ENCODE measurements around the gene BEAN1. TPM values are rescaled to one million over a fixed set of nuclear protein-coding genes. Genes with fewer than 3 reads are reported as not detected.
A peak's percentile ranks its signal among the peaks of the same experiment; 100 is the strongest.

The BEAN1 gene, protein sequence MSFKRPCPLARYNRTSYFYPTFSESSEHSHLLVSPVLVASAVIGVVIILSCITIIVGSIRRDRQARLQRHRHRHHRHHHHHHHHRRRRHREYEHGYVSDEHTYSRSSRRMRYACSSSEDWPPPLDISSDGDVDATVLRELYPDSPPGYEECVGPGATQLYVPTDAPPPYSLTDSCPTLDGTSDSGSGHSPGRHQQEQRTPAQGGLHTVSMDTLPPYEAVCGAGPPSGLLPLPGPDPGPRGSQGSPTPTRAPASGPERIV
- total RNA-seq (2013), result not detected
- polyA plus RNA-seq, result under 1 TPM in 2 of 3 donors, not detected in 1; 0.12 to 0.81 TPM
- polyA minus RNA-seq, result 0.14 TPM in 1 of 2 replicates, not detected in the other
- total RNA-seq, result 0 to 0.45 (median 0.07) reads per million in 11 experiments

DNA sequence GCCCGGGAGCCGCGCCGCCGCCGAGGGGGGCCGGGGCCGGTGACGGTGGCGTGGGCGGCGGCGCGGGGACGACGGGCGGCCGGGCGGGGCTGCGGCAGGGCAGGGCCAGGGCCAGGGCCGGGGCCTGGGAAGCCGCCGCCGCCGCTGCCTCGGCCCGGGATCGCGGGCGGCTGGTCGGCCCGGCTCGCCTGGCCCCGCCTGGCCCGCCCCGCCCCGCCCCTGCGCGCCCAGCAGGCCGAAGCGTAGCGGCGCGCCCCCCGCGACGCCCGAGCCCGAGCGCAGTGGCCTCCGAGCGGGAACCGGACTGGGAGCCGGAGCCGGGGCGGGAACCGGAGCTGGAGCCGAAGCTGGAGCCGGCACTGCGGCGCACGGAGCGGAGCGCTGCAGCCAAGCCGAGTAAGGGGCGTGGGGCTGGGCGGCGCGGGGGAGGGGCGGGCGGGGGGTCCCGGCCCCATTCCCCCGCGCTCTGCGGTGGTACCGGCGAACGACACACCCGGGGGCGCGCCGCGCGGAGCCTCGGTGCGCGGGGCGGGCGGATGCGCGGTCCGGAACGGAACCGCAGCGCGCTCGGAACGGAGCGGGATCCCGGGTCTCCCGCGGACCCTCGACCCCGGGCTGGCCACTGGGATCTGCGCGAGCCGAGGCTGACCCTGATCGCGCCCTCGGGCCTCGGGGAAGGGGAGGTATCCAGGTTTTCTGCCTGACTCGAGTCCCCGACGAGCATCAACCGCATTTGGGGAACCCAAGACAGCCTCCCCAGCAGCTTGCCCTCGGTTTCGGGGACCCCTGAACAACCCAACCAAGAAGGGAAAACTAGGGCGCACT is at the start of gene BEAN1:
Gene BEAN1, plus strand, starts transcription at position 260 of the 825 bp plus-strand sequence. CDS start 10,382 bp downstream, outside the sequence.
- H3K36me3 Mint-ChIP-seq, result peaks cover 3% of the 10 kb centered on the region in 2 donors
- H3K27me3 Mint-ChIP-seq (ENCODE audit: low read depth in 3 of 3), result peaks cover 80 to 89% (median 87%) of the 10 kb centered on the region in 3 donors
- Histone ChIP-seq H3K9me3 (replicated peaks in 1 of 2; ENCODE audit: control insufficient read depth in 1 of 2, insufficient read depth in 1 of 2, low read length in 2 of 2) (peaks cover 0 to 28% of the 10 kb centered on the region in 2 donors), H3K27ac (ENCODE audit: low read depth in 1 of 2, low read length in 2 of 2) (no peak within 1 kb of the TSS), H3K79me2 (ENCODE audit: insufficient read depth, low read length) (no peaks in the 10 kb centered on the region), H3K27me3 (ENCODE audit: control insufficient read depth in 2 of 2, insufficient read depth in 2 of 2, low read length in 2 of 2) (peaks cover 64 to 91% of the 10 kb centered on the region in 2 donors), H3K36me3 (replicated peaks in 1 of 2; ENCODE audit: control insufficient read depth in 1 of 2, insufficient read depth in 2 of 2, low read length in 2 of 2) (no peaks in the 10 kb centered on the region), H3K4me2 (replicated peaks; ENCODE audit: extremely low read depth, low read length, poor library complexity, severe bottlenecking) (peak within 1 kb of the TSS; percentile 62), H4K20me1 (ENCODE audit: insufficient read depth, low read length) (no peaks in the 10 kb centered on the region), H3K4me1 (ENCODE audit: control insufficient read depth in 1 of 2, insufficient read depth in 2 of 2, low read length in 2 of 2) (peaks cover 10 to 11% of the 10 kb centered on the region in 2 donors), H2AFZ (ENCODE audit: insufficient read depth, low read depth, low read length, poor library complexity, severe bottlenecking) (no peak within 1 kb of the TSS), H3K9ac (ENCODE audit: insufficient read depth, low read length, poor library complexity, severe bottlenecking) (no peak within 1 kb of the TSS), H3K4me3 (replicated peaks in 1 of 3; ENCODE audit: low read depth in 2 of 3, low read length in 3 of 3) (peak within 1 kb of the TSS in 1 of 3 experiments; percentile 42)
- DNase-seq, result no peak
- peaks cover 0 to 20% (median 12%) of the 10 kb centered on the region in 7 donors for H3K9me3 Mint-ChIP-seq
- WGBS (ENCODE audit: insufficient coverage), result under 1% methylated on average over 105 of the region's 118 CpGs
- peaks cover 12% of the 10 kb centered on the region for H3K4me1 Mint-ChIP-seq
- peak within 1 kb of the TSS; percentile 57 to 90 for H3K4me3 Mint-ChIP-seq
- TF ChIP-seq CTCF (IDR thresholded peaks at IDR 0.05), result no peak
- H3K27ac Mint-ChIP-seq, result no peak within 1 kb of the TSS
- intact Hi-C loops (cut with micrococcal nuclease), result no loop called here

GRCh38 chr16:66377324-66377723 is 49.8 kb upstream of the BEAN1 start:
- H3K9me3 ChIP-seq (replicated peaks in 1 of 2; ENCODE audit: control insufficient read depth in 1 of 2, insufficient read depth in 1 of 2, low read length in 2 of 2), result no peaks in the 10 kb centered on the region
- no peaks in the 10 kb centered on the region for H3K27me3 ChIP-seq (ENCODE audit: control insufficient read depth in 2 of 2, insufficient read depth in 2 of 2, low read length in 2 of 2)
- Mint-ChIP-seq H3K27me3 (ENCODE audit: low read depth in 3 of 3) (peaks cover 0 to 1% (median 0%) of the 10 kb centered on the region in 3 donors), H3K9me3 (peaks cover 0 to 6% (median 1%) of the 10 kb centered on the region in 7 donors), H3K36me3 (no peaks in the 10 kb centered on the region), H3K4me1 (peaks cover 21% of the 10 kb centered on the region), H3K27ac (peak overlapping the region in 5 of 7 donors; percentile 62 to 90 (median 89)), H3K4me3 (no peak overlapping the region)
- intact Hi-C loops (cut with micrococcal nuclease), result no loop called here
- peak overlapping the region; percentile 42 to 49 for H3K27ac ChIP-seq (ENCODE audit: low read depth in 1 of 2, low read length in 2 of 2)
- H3K36me3 ChIP-seq (replicated peaks in 1 of 2; ENCODE audit: control insufficient read depth in 1 of 2, insufficient read depth in 2 of 2, low read length in 2 of 2), result no peaks in the 10 kb centered on the region
- no peak for TF ChIP-seq CTCF (IDR thresholded peaks at IDR 0.05)
- H3K4me3 ChIP-seq (replicated peaks in 1 of 3; ENCODE audit: low read depth in 2 of 3, low read length in 3 of 3), result no peak overlapping the region
- peak overlapping the region; percentile 22 for H2AFZ ChIP-seq (ENCODE audit: insufficient read depth, low read depth, low read length, poor library complexity, severe bottlenecking)
- no peak for DNase-seq
- H3K4me1 ChIP-seq (ENCODE audit: control insufficient read depth in 1 of 2, insufficient read depth in 2 of 2, low read length in 2 of 2), result peaks cover 13 to 16% of the 10 kb centered on the region in 2 donors
- no peak overlapping the region for H3K9ac ChIP-seq (ENCODE audit: insufficient read depth, low read length, poor library complexity, severe bottlenecking)
- no peak overlapping the region for H3K4me2 ChIP-seq (replicated peaks; ENCODE audit: extremely low read depth, low read length, poor library complexity, severe bottlenecking)
- no peaks in the 10 kb centered on the region for H4K20me1 ChIP-seq (ENCODE audit: insufficient read depth, low read length)
- 73% methylated on average over 3 of the region's 3 CpGs for WGBS (ENCODE audit: insufficient coverage)
- H3K79me2 ChIP-seq (ENCODE audit: insufficient read depth, low read length), result no peaks in the 10 kb centered on the region
